ENCODE measurements around the gene MED13L. TPM values are rescaled to one million over a fixed set of nuclear protein-coding genes. Genes with fewer than 3 reads are reported as not detected.

The MED13L gene
- total RNA-seq, 5 donors from 2014 or later (not counting 1 experiment from before 2014, with no cell fraction given) = 126 to 216 (median 133) TPM

GRCh38 chr12:116050275-116050674, 227.2 kb downstream of the MED13L start:
- Mint-ChIP-seq H3K36me3 (no peaks in the 10 kb centered on the region), H3K9me3 (no peaks in the 10 kb centered on the region), H3K27ac (no peak overlapping the region), H3K4me1 (peaks cover 48 to 62% (median 61%) of the 10 kb centered on the region in 3 donors), H3K4me3 (no peak overlapping the region), H3K27me3 (no peaks in the 10 kb centered on the region)
- ChIA-PET POLR2A (no interaction called here), CTCF (no interaction called here)
- Histone ChIP-seq H3K27ac (ENCODE audit: low read length) (no peak overlapping the region), H3K36me3 (ENCODE audit: control insufficient read depth in 2 of 2, extremely low read depth in 1 of 2, insufficient read depth in 1 of 2, low read length in 1 of 2) (no peaks in the 10 kb centered on the region), H3K4me3 (ENCODE audit: control insufficient read depth in 1 of 2, extremely low read depth in 1 of 2, low read length in 1 of 2) (no peak overlapping the region), H3K4me1 (ENCODE audit: control insufficient read depth in 1 of 2, extremely low read depth in 1 of 2, insufficient read depth in 2 of 2, low read length in 2 of 2) (peaks cover 0 to 5% of the 10 kb centered on the region in 2 experiments), H3K9me3 (no peaks in the 10 kb centered on the region), H3K27me3 (replicated peaks in 1 of 2; ENCODE audit: control insufficient read depth in 2 of 2, extremely low read depth in 1 of 2, insufficient read depth in 2 of 2, low read length in 1 of 2) (no peaks in the 10 kb centered on the region)
- WGBS (ENCODE audit: insufficient coverage) = no CpG with 5 or more reads among the region's 5 CpGs
- DNase-seq = no peak
- ATAC-seq (replicated peaks in 1 of 4) = no peak

GRCh38 chr12:116048879-116049278, 228.6 kb downstream of the MED13L start:
- no peak overlapping the region for H3K27ac ChIP-seq (ENCODE audit: low read length)
- H3K4me3 Mint-ChIP-seq = no peak overlapping the region
- peaks cover 49 to 65% (median 60%) of the 10 kb centered on the region in 3 donors for H3K4me1 Mint-ChIP-seq
- no peaks in the 10 kb centered on the region for H3K36me3 Mint-ChIP-seq
- no peaks in the 10 kb centered on the region for H3K36me3 ChIP-seq (ENCODE audit: control insufficient read depth in 2 of 2, extremely low read depth in 1 of 2, insufficient read depth in 1 of 2, low read length in 1 of 2)
- CTCF ChIA-PET = interaction anchor here in 1 of 2 donors (0.6 kb wide), 1 partner anchor 203 kb away, joined by 3 read pairs; no protein-coding TSS in a partner anchor
- no peak overlapping the region for H3K27ac Mint-ChIP-seq
- ATAC-seq (replicated peaks in 1 of 4) = no peak
- no peaks in the 10 kb centered on the region for H3K9me3 Mint-ChIP-seq
- no peaks in the 10 kb centered on the region for H3K9me3 ChIP-seq
- H3K27me3 Mint-ChIP-seq = no peaks in the 10 kb centered on the region
- H3K4me3 ChIP-seq (ENCODE audit: control insufficient read depth in 1 of 2, extremely low read depth in 1 of 2, low read length in 1 of 2) = no peak overlapping the region
- no peak for DNase-seq
- peaks cover 0 to 4% of the 10 kb centered on the region in 2 experiments for H3K4me1 ChIP-seq (ENCODE audit: control insufficient read depth in 1 of 2, extremely low read depth in 1 of 2, insufficient read depth in 2 of 2, low read length in 2 of 2)
- no peaks in the 10 kb centered on the region for H3K27me3 ChIP-seq (replicated peaks in 1 of 2; ENCODE audit: control insufficient read depth in 2 of 2, extremely low read depth in 1 of 2, insufficient read depth in 2 of 2, low read length in 1 of 2)
- POLR2A ChIA-PET = interaction anchor here in 1 of 2 donors (0.6 to 0.9 kb wide), 3 partner anchors 9 to 163 kb away, joined by 3 to 5 read pairs (median 3); no protein-coding TSS in a partner anchor

- Mint-ChIP-seq H3K4me1 (peaks cover 51 to 57% (median 52%) of the 10 kb centered on the region in 3 donors), H3K4me3 (no peak overlapping the region)
- CTCF ChIA-PET = no interaction called here
Observed at GRCh38 chr12:116046039-116046438, 231.5 kb downstream of the MED13L start.

GRCh38 chr12:116045150-116045549, 232.3 kb downstream of the MED13L start:
- H3K36me3 ChIP-seq (ENCODE audit: control insufficient read depth in 2 of 2, extremely low read depth in 1 of 2, insufficient read depth in 1 of 2, low read length in 1 of 2) = peaks cover 0 to 3% of the 10 kb centered on the region in 2 donors
- H3K27ac ChIP-seq (ENCODE audit: low read length) = no peak overlapping the region
- WGBS (ENCODE audit: insufficient coverage) = 100% methylated on average over 1 of the region's 2 CpGs
- Mint-ChIP-seq H3K4me1 (peaks cover 47 to 61% (median 51%) of the 10 kb centered on the region in 3 donors), H3K9me3 (no peaks in the 10 kb centered on the region), H3K4me3 (no peak overlapping the region), H3K36me3 (peaks cover 11% of the 10 kb centered on the region), H3K27ac (no peak overlapping the region), H3K27me3 (no peaks in the 10 kb centered on the region)
- ChIA-PET POLR2A (no interaction called here), CTCF (no interaction called here)
- H3K4me3 ChIP-seq (ENCODE audit: control insufficient read depth in 1 of 2, extremely low read depth in 1 of 2, low read length in 1 of 2) = no peak overlapping the region
- H3K4me1 ChIP-seq (ENCODE audit: control insufficient read depth in 1 of 2, extremely low read depth in 1 of 2, insufficient read depth in 2 of 2, low read length in 2 of 2) = no peaks in the 10 kb centered on the region
- H3K27me3 ChIP-seq (replicated peaks in 1 of 2; ENCODE audit: control insufficient read depth in 2 of 2, extremely low read depth in 1 of 2, insufficient read depth in 2 of 2, low read length in 1 of 2) = no peaks in the 10 kb centered on the region
- DNase-seq (no peak), ATAC-seq (replicated peaks in 1 of 4) (no peak)
- no peaks in the 10 kb centered on the region for H3K9me3 ChIP-seq

More at GRCh38 chr12:116046039-116046438, 231.5 kb downstream of the MED13L start:
- no peak for DNase-seq
- Histone ChIP-seq H3K4me3 (ENCODE audit: control insufficient read depth in 1 of 2, extremely low read depth in 1 of 2, low read length in 1 of 2) (no peak overlapping the region), H3K36me3 (ENCODE audit: control insufficient read depth in 2 of 2, extremely low read depth in 1 of 2, insufficient read depth in 1 of 2, low read length in 1 of 2) (peaks cover 0 to 3% of the 10 kb centered on the region in 2 donors), H3K27ac (ENCODE audit: low read length) (no peak overlapping the region), H3K27me3 (replicated peaks in 1 of 2; ENCODE audit: control insufficient read depth in 2 of 2, extremely low read depth in 1 of 2, insufficient read depth in 2 of 2, low read length in 1 of 2) (no peaks in the 10 kb centered on the region), H3K4me1 (ENCODE audit: control insufficient read depth in 1 of 2, extremely low read depth in 1 of 2, insufficient read depth in 2 of 2, low read length in 2 of 2) (peaks cover 0 to 3% of the 10 kb centered on the region in 2 experiments), H3K9me3 (no peaks in the 10 kb centered on the region)
- Mint-ChIP-seq H3K27ac (no peak overlapping the region), H3K27me3 (no peaks in the 10 kb centered on the region), H3K36me3 (peaks cover 2% of the 10 kb centered on the region), H3K9me3 (no peaks in the 10 kb centered on the region)
- POLR2A ChIA-PET = no interaction called here
- no peak for ATAC-seq (replicated peaks in 1 of 4)

GRCh38 chr12:116043659-116044535, 233.6 kb downstream of the MED13L start:
- DNase-seq (no peak), ATAC-seq (replicated peaks in 1 of 4) (no peak)
- H3K27ac ChIP-seq (ENCODE audit: low read length) = no peak overlapping the region
- ChIA-PET POLR2A (interaction anchor here in 1 of 2 donors (0.6 kb wide), 1 partner anchor 14 kb away, joined by 3 read pairs; no protein-coding TSS in a partner anchor), CTCF (no interaction called here)
- Mint-ChIP-seq H3K36me3 (peaks cover 17% of the 10 kb centered on the region), H3K27me3 (no peaks in the 10 kb centered on the region), H3K4me3 (no peak overlapping the region), H3K27ac (no peak overlapping the region), H3K9me3 (no peaks in the 10 kb centered on the region), H3K4me1 (peaks cover 45 to 59% (median 56%) of the 10 kb centered on the region in 3 donors)
- no peak overlapping the region for H3K4me3 ChIP-seq (ENCODE audit: control insufficient read depth in 1 of 2, extremely low read depth in 1 of 2, low read length in 1 of 2)
- peaks cover 0 to 3% of the 10 kb centered on the region in 2 donors for H3K36me3 ChIP-seq (ENCODE audit: control insufficient read depth in 2 of 2, extremely low read depth in 1 of 2, insufficient read depth in 1 of 2, low read length in 1 of 2)
- H3K4me1 ChIP-seq (ENCODE audit: control insufficient read depth in 1 of 2, extremely low read depth in 1 of 2, insufficient read depth in 2 of 2, low read length in 2 of 2) = no peaks in the 10 kb centered on the region
- H3K9me3 ChIP-seq = no peaks in the 10 kb centered on the region
- H3K27me3 ChIP-seq (replicated peaks in 1 of 2; ENCODE audit: control insufficient read depth in 2 of 2, extremely low read depth in 1 of 2, insufficient read depth in 2 of 2, low read length in 1 of 2) = no peaks in the 10 kb centered on the region
- WGBS (ENCODE audit: insufficient coverage) = no CpG with 5 or more reads among the region's 5 CpGs

- H3K27ac ChIP-seq (ENCODE audit: low read length) = no peak overlapping the region
- DNase-seq (no peak), ATAC-seq (replicated peaks in 1 of 4) (no peak)
- no peak overlapping the region for H3K27ac Mint-ChIP-seq
- CTCF ChIA-PET = no interaction called here
- peaks cover 0 to 3% of the 10 kb centered on the region in 2 donors for H3K36me3 ChIP-seq (ENCODE audit: control insufficient read depth in 2 of 2, extremely low read depth in 1 of 2, insufficient read depth in 1 of 2, low read length in 1 of 2)
- no peak overlapping the region for H3K4me3 Mint-ChIP-seq
- no peak overlapping the region for H3K4me3 ChIP-seq (ENCODE audit: control insufficient read depth in 1 of 2, extremely low read depth in 1 of 2, low read length in 1 of 2)
- peaks cover 47 to 51% (median 48%) of the 10 kb centered on the region in 3 donors for H3K4me1 Mint-ChIP-seq
- H3K9me3 ChIP-seq = no peaks in the 10 kb centered on the region
- no peaks in the 10 kb centered on the region for H3K27me3 Mint-ChIP-seq
- H3K9me3 Mint-ChIP-seq = no peaks in the 10 kb centered on the region
- no peaks in the 10 kb centered on the region for H3K4me1 ChIP-seq (ENCODE audit: control insufficient read depth in 1 of 2, extremely low read depth in 1 of 2, insufficient read depth in 2 of 2, low read length in 2 of 2)
- no peaks in the 10 kb centered on the region for H3K27me3 ChIP-seq (replicated peaks in 1 of 2; ENCODE audit: control insufficient read depth in 2 of 2, extremely low read depth in 1 of 2, insufficient read depth in 2 of 2, low read length in 1 of 2)
- POLR2A ChIA-PET = interaction anchor here in 1 of 2 donors (0.6 kb wide), 1 partner anchor 14 kb away, joined by 5 read pairs; no protein-coding TSS in a partner anchor
- WGBS (ENCODE audit: insufficient coverage) = no CpG with 5 or more reads among the region's 2 CpGs
- H3K36me3 Mint-ChIP-seq = peaks cover 17% of the 10 kb centered on the region
Observed at GRCh38 chr12:116040402-116040801, 237.1 kb downstream of the MED13L start.

Data from T-cell (primary cell).